VCaP (cell line): ENCODE data around the gene FALEC.
"Not testable (repeated sequence)": the region's sequence is repeated elsewhere in the genome, so short reads cannot be mapped to it uniquely, and the experiment has no call there.

Experiments used
- H3K27ac ChIP-seq: fragments of 450-650 bp; 2 replicates; pipeline ENCODE4 v1.5.1; 2017
- TF ChIP-seq, protein P1 (sequence below): fragments of 450-650 bp; conservative IDR thresholded peaks from 2 replicates; pipeline ENCODE4 v1.5.1; 2017; ENCODE audit warnings: mild to moderate bottlenecking, moderate library complexity

FALEC gene

DNA sequence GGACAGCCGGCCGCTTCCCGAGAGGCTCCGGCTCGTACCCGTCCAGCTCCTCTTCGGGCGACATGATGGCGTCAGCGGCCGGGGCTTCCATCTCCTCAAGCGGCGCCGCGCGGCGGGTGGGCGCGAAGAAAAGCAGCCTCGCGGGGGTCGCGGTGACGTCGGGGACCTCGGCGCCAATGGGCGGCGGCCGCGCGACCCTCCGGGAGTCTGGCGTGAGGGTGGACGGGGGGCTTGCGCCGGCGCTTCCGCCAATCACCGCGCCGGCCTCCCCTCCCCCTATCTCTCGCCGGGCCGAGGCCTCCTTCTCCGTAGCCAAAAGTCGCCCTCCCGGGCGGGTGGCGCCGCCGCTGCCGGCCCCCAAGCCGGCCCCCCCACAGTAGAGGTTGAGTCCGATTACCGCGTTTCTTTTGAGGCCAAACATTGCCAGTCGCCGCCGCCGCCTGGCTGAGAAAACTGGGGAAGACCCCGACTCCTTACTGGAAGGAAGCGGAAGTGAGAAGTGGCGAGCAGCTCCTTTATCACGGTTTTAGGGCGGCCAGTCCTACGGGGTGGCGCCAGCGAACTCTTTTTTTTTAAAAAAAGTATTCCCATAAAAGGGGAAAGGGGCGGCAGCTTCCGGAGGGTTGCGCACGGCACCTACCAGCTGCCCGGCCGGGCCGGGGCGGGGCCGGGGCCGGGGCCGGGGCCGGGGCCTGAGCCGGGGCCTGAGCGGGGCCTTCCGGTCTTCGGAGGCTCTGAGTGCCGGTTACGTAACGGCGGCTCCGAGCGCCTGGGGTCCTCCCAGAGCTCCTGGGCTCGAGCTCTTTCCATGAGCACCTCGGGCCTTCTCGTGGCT lies 63.8 kb downstream of the FALEC start, which contains the start of gene MCL1:
TSS of gene MCL1 (minus strand) at position 501 of the 835 bp plus-strand sequence. CDS start at position 421, 80 bp downstream.
- peak within 1 kb of the TSS; percentile 97 for H3K27ac ChIP-seq
- TF ChIP-seq, protein P1, sequence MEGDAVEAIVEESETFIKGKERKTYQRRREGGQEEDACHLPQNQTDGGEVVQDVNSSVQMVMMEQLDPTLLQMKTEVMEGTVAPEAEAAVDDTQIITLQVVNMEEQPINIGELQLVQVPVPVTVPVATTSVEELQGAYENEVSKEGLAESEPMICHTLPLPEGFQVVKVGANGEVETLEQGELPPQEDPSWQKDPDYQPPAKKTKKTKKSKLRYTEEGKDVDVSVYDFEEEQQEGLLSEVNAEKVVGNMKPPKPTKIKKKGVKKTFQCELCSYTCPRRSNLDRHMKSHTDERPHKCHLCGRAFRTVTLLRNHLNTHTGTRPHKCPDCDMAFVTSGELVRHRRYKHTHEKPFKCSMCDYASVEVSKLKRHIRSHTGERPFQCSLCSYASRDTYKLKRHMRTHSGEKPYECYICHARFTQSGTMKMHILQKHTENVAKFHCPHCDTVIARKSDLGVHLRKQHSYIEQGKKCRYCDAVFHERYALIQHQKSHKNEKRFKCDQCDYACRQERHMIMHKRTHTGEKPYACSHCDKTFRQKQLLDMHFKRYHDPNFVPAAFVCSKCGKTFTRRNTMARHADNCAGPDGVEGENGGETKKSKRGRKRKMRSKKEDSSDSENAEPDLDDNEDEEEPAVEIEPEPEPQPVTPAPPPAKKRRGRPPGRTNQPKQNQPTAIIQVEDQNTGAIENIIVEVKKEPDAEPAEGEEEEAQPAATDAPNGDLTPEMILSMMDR: no peak

DNA sequence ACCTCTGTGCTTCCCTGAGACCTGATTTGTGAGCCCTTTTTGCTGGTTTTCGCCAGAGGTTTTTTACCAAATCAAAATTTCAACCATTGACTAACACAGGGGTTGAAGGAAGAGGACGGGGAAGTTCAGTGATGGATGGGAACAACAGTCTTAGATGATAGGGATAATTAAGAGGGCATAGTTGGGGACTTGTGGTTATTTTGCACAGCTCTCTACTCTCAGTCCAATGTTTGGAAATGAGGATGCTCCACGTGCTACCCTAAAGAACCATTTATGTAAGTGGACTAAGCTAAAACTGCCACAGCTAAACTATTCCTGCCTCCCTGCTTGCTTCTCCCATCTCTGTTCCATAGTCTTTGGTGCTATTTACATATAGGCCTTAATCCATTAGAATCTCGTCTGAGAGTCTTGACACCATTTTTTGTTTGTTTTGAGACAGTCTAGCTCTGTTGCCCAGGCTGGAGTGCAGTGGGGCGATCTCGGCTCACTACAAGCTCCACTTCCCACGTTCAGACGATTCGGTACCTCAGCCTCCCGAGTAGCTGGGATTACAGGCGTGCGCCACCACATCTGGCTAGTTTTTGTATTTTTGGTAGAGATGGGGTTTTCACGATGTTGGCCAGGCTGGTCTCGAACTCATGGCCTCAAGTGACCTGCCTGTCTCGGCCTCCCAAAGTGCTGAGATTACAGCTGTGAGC lies 64.5 kb downstream of the FALEC start:
- peak overlapping the region; percentile 97 for H3K27ac ChIP-seq
- TF ChIP-seq, protein P1: no peak

DNA sequence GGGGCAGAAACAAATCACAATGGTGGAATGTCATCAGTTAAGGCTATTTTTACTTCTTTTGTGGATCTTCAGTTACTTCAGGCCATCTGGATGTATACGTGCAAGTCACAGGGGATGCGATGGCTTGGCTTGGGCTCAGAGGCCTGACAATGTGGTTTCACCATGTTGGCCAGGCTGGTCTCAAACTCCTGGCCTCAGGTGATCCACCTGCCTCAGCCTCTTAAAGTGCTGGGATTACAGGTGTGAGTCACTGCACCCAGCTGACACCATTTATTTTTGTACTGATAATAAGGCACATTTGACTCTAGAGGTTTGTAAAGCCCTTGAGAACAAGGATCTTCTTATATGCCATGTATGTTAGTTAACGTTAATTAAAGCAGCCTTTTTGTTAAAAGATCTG lies 65.4 kb downstream of the FALEC start:
- peak overlapping the region; percentile 97 for H3K27ac ChIP-seq

DNA sequence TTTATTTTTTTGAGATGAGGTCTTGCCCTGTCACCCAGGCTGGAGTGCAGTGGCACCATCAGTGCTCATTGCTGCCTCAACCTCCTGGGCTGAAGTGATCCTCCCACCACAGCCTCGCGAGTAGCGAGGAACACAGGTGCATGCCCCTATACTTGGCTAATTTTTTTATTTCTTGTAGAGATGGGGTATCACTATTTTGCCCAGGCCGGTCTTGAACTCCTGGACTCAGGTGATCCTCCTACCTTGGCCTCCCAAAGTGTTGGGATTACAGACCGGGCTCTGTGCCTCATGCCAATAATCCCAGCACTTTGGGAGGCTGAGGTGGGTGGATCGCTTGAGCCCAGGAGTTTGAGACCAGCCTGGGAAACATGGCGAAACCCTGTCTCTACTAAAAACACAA lies 65.9 kb downstream of the FALEC start:
- peak overlapping the region; percentile 97; the same call in 1 of the 2 replicates for H3K27ac ChIP-seq

DNA sequence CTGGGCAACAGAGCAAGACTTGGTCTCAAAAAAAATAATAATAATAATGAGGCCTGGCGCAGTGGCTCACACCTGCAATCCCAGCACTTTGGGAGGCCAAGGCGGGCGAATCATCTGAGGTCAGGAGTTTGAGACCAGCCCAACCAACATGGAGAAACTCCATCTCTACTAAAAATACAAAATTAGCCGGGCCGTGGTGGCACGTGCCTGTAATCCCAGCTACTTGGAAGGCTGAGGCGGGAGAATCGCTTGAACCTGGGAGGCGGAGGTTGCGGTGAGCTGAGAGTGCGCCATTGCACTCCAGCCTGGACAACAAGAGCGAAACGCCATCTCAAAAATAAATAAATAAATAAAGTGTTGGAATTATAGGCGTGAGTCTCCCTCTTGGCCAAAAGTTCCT lies 66.4 kb downstream of the FALEC start:
- H3K27ac ChIP-seq: not testable (repeated sequence)

DNA sequence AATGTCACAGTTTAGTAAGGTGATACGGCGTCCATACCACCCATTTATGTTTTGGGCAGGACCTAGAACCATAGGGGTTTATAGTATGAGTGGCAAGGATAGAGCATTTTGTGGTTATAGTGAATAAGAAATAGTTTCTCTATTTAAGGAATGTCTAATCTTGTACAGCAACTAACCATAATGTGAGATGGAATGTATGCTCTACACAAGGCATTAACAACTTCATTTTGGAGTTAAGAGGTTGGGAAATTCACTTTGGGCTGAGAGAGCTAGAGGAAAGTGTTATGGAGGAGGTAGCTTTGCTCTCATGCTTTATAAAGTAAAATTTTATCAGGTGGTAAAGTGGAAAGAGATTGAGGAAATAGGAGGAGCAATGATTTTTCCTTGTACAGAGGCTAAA lies 66.8 kb downstream of the FALEC start:
- TF ChIP-seq, protein P1: no peak
- no peak overlapping the region for H3K27ac ChIP-seq
